Esophagus squamous epithelium (tissue), 4 donors: ENCODE data around the gene CTAG1B.
"Not testable (repeated sequence)": the region's sequence is repeated elsewhere in the genome, so short reads cannot be mapped to it uniquely, and the experiment has no call there.

Experiments used
- POLR2A ChIP-seq, 4 donors: fragments of 450-650 bp; IDR thresholded peaks; one replicate each; pipeline ENCODE4 v1.6.1; 2017; ENCODE audit warnings: antibody characterized with exemption in 4 of 4, mild to moderate bottlenecking in 4 of 4, moderate library complexity in 3 of 4
- TF ChIP-seq, protein P1 (sequence below), 6 experiments: fragments of 450-650 bp in 4 of 6; fragments of 200-600 bp in 2 of 6; sonication (generic) in 2 of 6; IDR thresholded peaks; one replicate each; pipeline ENCODE4 v1.5.1; 2016 to 2019; ENCODE audit warnings: antibody characterized with exemption in 6 of 6, mild to moderate bottlenecking in 4 of 6, moderate library complexity in 4 of 6

DNA sequence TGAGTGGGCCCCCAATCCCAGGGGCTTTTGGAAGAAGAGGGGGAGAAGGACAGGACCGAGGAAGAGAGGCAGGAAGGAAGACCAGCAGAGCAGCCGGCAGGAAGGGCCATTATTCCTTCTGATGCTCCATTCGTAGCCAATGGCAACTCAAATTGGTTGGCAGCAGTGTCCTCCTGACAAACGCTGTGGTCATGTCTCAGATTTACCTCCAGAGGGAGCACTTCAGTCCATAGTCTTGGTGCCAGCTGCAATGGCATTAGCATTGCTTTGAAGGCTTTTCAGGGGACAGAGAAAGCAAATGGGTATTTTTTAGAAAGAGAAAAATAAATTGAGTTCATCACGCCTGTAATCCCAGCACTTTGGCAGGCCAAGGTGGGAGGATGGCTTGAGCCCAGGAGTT, 9.9 kb upstream of the CTAG1B start:
- TF ChIP-seq, protein P1, sequence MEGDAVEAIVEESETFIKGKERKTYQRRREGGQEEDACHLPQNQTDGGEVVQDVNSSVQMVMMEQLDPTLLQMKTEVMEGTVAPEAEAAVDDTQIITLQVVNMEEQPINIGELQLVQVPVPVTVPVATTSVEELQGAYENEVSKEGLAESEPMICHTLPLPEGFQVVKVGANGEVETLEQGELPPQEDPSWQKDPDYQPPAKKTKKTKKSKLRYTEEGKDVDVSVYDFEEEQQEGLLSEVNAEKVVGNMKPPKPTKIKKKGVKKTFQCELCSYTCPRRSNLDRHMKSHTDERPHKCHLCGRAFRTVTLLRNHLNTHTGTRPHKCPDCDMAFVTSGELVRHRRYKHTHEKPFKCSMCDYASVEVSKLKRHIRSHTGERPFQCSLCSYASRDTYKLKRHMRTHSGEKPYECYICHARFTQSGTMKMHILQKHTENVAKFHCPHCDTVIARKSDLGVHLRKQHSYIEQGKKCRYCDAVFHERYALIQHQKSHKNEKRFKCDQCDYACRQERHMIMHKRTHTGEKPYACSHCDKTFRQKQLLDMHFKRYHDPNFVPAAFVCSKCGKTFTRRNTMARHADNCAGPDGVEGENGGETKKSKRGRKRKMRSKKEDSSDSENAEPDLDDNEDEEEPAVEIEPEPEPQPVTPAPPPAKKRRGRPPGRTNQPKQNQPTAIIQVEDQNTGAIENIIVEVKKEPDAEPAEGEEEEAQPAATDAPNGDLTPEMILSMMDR (IDR thresholded peaks at IDR 0.05) = not testable (repeated sequence)
- not testable (repeated sequence) for TF ChIP-seq POLR2A (IDR thresholded peaks at IDR 0.05)
